ENCODE measurements around the gene ATP5PD.

The ATP5PD gene

DNA sequence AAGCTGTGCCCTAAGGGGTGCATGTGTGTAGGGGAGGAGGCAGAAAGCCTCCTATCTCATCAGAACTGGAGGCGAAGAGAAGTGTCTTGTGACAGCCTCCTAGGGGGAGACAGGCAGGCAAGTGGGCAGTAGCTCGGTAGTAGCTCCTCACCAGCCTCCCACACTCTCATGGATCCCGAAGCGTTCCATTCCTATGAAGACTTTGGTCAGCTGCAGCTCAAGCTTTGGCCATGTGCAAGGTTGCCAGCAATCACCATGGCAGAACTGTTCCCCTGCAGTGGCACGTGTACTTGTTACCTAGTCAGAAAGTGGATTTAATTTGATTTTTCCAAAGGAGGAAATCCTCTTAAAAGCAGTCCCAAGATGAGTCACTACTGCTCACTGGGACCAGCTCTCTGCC, 27.6 kb downstream of the ATP5PD start:
- no peak for TF ChIP-seq POLR2AphosphoS5 (IDR thresholded peaks at IDR 0.05; ENCODE audit: low read depth, low read length)
- no peak for TF ChIP-seq TAF1 (IDR thresholded peaks at IDR 0.05; ENCODE audit: borderline replicate concordance, insufficient read depth, low read length)
- no peak for TF ChIP-seq SIN3A (IDR thresholded peaks at IDR 0.05; ENCODE audit: borderline replicate concordance, insufficient read depth, low read length)
- TF ChIP-seq, protein P1, sequence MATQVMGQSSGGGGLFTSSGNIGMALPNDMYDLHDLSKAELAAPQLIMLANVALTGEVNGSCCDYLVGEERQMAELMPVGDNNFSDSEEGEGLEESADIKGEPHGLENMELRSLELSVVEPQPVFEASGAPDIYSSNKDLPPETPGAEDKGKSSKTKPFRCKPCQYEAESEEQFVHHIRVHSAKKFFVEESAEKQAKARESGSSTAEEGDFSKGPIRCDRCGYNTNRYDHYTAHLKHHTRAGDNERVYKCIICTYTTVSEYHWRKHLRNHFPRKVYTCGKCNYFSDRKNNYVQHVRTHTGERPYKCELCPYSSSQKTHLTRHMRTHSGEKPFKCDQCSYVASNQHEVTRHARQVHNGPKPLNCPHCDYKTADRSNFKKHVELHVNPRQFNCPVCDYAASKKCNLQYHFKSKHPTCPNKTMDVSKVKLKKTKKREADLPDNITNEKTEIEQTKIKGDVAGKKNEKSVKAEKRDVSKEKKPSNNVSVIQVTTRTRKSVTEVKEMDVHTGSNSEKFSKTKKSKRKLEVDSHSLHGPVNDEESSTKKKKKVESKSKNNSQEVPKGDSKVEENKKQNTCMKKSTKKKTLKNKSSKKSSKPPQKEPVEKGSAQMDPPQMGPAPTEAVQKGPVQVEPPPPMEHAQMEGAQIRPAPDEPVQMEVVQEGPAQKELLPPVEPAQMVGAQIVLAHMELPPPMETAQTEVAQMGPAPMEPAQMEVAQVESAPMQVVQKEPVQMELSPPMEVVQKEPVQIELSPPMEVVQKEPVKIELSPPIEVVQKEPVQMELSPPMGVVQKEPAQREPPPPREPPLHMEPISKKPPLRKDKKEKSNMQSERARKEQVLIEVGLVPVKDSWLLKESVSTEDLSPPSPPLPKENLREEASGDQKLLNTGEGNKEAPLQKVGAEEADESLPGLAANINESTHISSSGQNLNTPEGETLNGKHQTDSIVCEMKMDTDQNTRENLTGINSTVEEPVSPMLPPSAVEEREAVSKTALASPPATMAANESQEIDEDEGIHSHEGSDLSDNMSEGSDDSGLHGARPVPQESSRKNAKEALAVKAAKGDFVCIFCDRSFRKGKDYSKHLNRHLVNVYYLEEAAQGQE (IDR thresholded peaks at IDR 0.05; ENCODE audit: insufficient read depth in 1 of 2, low read depth in 2 of 2, low read length in 2 of 2) = no peak
- no peak for TF ChIP-seq FOXP2 (optimal IDR thresholded peaks at IDR 0.05; ENCODE audit: borderline replicate concordance, extremely low read depth, extremely low read length, insufficient read depth)

DNA sequence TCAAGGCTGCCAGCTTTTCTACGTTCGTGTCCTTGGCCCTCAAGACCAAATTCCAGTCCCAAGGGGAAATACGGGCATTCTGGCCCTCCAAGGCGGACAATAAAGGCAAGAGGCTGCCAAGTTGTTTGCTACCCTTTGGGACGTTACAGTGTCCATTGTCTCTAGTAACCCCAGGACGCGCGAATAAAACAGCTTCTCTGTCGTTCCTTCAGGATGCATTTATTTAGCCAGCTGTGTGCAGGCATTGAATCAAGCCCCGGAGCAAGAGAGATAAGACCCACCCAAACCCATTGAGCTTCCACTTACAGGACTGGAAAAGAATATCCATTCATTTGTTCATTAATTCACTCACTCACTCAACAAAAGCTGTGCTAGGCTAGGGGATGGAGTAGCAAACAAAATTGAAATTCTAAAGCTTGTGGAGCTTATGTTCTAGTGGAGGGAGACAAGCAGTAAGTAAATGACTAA, 33.6 kb downstream of the ATP5PD start:
- no peak for TF ChIP-seq SIN3A (IDR thresholded peaks at IDR 0.05; ENCODE audit: borderline replicate concordance, insufficient read depth, low read length)
- TF ChIP-seq TAF1 (IDR thresholded peaks at IDR 0.05; ENCODE audit: borderline replicate concordance, insufficient read depth, low read length) = no peak

DNA sequence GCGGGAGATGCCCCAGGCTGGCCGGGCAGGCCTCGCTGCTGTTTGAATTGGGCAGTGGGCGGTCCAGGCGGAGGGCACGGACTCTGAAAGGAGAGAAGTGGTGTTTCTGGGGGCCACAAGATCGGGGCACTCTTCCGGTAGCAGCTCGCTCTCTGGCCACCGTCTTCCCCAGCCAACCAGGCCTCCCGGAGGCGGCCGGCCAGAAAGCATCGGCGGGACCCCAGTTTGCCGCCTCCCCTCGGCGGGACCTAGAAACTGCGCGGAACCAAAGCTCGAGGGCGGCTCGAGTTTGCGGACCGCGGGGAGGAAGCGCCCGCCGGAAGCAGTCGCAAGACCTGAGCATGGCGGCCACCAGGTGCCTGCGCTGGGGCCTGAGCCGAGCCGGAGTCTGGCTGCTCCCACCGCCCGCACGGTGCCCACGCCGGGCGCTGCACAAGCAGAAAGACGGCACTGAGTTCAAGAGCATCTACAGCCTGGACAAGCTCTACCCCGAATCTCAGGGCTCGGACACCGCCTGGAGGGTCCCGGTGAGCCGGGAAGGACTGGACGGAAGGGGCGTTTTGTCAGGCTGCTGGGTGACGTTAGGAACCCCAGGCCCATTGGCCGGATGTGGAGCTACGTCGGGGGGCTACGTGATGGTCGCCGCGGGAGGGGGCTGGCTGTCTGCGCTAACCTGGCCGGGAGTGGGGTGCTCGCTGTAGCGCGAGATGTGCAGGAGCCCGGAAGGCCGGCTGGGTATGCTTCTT, 34.2 kb downstream of the ATP5PD start, which contains the start of gene MRPL58:
Gene MRPL58, plus strand, starts transcription at position 325 of the 746 bp plus-strand sequence. Its CDS starts 17 bp downstream, at position 342.
- TF ChIP-seq POLR2AphosphoS5 (IDR thresholded peaks at IDR 0.05; ENCODE audit: low read depth, low read length) (peak; percentile 91), TAF1 (IDR thresholded peaks at IDR 0.05; ENCODE audit: borderline replicate concordance, insufficient read depth, low read length) (peak; percentile 99), FOXP2 (optimal IDR thresholded peaks at IDR 0.05; ENCODE audit: borderline replicate concordance, extremely low read depth, extremely low read length, insufficient read depth) (peak; percentile 91), SIN3A (IDR thresholded peaks at IDR 0.05; ENCODE audit: borderline replicate concordance, insufficient read depth, low read length) (0 out of 2 replicates have a peak, but pooled peaks have one; percentile 14)
- TF ChIP-seq, protein P1 (IDR thresholded peaks at IDR 0.05; ENCODE audit: insufficient read depth in 1 of 2, low read depth in 2 of 2, low read length in 2 of 2) = peak; percentile 57 to 72

DNA sequence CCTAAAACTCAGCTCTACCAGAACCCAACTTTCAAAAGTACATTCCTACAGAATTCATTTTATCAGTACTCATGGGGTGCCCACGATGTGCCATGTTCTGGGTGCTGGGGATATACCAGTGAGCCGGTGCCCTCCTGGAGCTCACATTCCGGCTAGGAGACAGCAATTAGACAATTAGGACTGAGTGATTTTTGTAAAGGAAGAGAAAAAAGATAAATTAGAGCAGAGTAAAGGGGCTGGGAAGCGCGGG, 34.7 kb downstream of the ATP5PD start:
- TF ChIP-seq, protein P1 (IDR thresholded peaks at IDR 0.05; ENCODE audit: insufficient read depth in 1 of 2, low read depth in 2 of 2, low read length in 2 of 2) = no peak
- TF ChIP-seq POLR2AphosphoS5 (IDR thresholded peaks at IDR 0.05; ENCODE audit: low read depth, low read length) (no peak), SIN3A (IDR thresholded peaks at IDR 0.05; ENCODE audit: borderline replicate concordance, insufficient read depth, low read length) (no peak), FOXP2 (optimal IDR thresholded peaks at IDR 0.05; ENCODE audit: borderline replicate concordance, extremely low read depth, extremely low read length, insufficient read depth) (no peak), TAF1 (IDR thresholded peaks at IDR 0.05; ENCODE audit: borderline replicate concordance, insufficient read depth, low read length) (no peak)

DNA sequence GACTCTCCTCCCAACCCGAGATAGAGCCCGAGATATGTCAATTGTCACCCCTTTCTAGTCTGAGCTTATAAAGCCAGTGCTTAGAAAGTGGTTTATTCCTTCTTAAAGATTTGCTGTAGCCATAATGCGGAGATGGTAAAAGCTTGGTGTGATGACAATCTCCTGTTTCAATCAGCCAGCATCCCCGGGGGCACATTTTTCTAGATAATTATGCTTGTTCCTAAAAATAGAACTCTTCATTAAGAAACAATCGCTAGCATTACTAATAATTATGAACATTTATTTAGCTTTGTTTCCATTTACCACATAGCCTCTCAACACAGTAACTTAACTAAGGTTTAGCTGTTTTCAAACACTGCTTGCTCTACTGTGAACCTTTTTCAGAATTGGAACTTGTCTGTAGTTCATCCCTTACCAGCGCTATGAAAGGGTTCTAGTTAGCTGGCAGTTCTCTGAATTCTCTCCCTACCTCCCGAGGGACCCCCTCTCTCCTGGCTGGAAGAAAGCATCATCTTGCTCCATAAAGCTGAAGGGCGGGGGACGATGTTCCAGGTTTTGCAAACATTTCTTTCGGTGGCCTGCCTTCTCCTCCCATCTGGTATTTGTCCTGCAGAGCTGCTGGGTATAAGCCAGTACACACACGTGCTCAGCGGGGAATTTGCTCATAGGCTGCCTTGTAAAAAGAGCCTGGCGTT, 35.2 kb downstream of the ATP5PD start:
- no peak for TF ChIP-seq FOXP2 (optimal IDR thresholded peaks at IDR 0.05; ENCODE audit: borderline replicate concordance, extremely low read depth, extremely low read length, insufficient read depth)
- TF ChIP-seq TAF1 (IDR thresholded peaks at IDR 0.05; ENCODE audit: borderline replicate concordance, insufficient read depth, low read length) = no peak
- TF ChIP-seq, protein P1 (IDR thresholded peaks at IDR 0.05; ENCODE audit: insufficient read depth in 1 of 2, low read depth in 2 of 2, low read length in 2 of 2) = no peak
- TF ChIP-seq SIN3A (IDR thresholded peaks at IDR 0.05; ENCODE audit: borderline replicate concordance, insufficient read depth, low read length) = no peak
- no peak for TF ChIP-seq POLR2AphosphoS5 (IDR thresholded peaks at IDR 0.05; ENCODE audit: low read depth, low read length)
